ENCODE results near the gene NRARP.

The NRARP gene

GRCh38 chr9:137311171-137311985 is 9.3 kb upstream of the NRARP start:
- no peaks in the 10 kb centered on the region for H4K20me1 ChIP-seq (ENCODE audit: control insufficient read depth, insufficient read depth, low read depth, low read length)
- H3K27ac ChIP-seq (ENCODE audit: low read depth, low read length): no peak overlapping the region
- no peaks in the 10 kb centered on the region for H3K9me3 ChIP-seq (ENCODE audit: control insufficient read depth, insufficient read depth, low read length)
- H3F3A ChIP-seq (ENCODE audit: control insufficient read depth, insufficient read depth): no peaks in the 10 kb centered on the region
- H3K36me3 ChIP-seq (ENCODE audit: control insufficient read depth, low read length): no peaks in the 10 kb centered on the region
- no peak overlapping the region for H3K4me3 ChIP-seq (ENCODE audit: low read length)
- H3K4me1 ChIP-seq (ENCODE audit: control insufficient read depth, low read length): peaks cover 31% of the 10 kb centered on the region
- H3K9me2 ChIP-seq (replicated peaks; ENCODE audit: control insufficient read depth, low read length): no peaks in the 10 kb centered on the region
- peaks cover 13% of the 10 kb centered on the region for H3K27me3 ChIP-seq (ENCODE audit: control insufficient read depth, low read length)
- H3K4me2 ChIP-seq (ENCODE audit: low read length): no peak overlapping the region
- TF ChIP-seq CTCF (IDR thresholded peaks at IDR 0.05; ENCODE audit: low read depth, low read length, poor library complexity, severe bottlenecking) (no peak), EZH2phosphoT487 (IDR thresholded peaks at IDR 0.05; ENCODE audit: borderline replicate concordance, low read length) (no peak)
- H3K79me2 ChIP-seq (ENCODE audit: control insufficient read depth, low read length): no peaks in the 10 kb centered on the region

GRCh38 chr9:137310189-137311052 is 8.3 kb upstream of the NRARP start:
- Histone ChIP-seq H3K27me3 (ENCODE audit: control insufficient read depth, low read length) (peaks cover 20% of the 10 kb centered on the region), H3K27ac (ENCODE audit: low read depth, low read length) (no peak overlapping the region), H3K4me2 (ENCODE audit: low read length) (no peak overlapping the region), H3K4me3 (ENCODE audit: low read length) (no peak overlapping the region), H3K36me3 (ENCODE audit: control insufficient read depth, low read length) (no peaks in the 10 kb centered on the region), H3K4me1 (ENCODE audit: control insufficient read depth, low read length) (peaks cover 31% of the 10 kb centered on the region), H3K9me2 (replicated peaks; ENCODE audit: control insufficient read depth, low read length) (no peaks in the 10 kb centered on the region), H3F3A (ENCODE audit: control insufficient read depth, insufficient read depth) (no peaks in the 10 kb centered on the region), H3K9me3 (ENCODE audit: control insufficient read depth, insufficient read depth, low read length) (no peaks in the 10 kb centered on the region), H3K79me2 (ENCODE audit: control insufficient read depth, low read length) (no peaks in the 10 kb centered on the region), H4K20me1 (ENCODE audit: control insufficient read depth, insufficient read depth, low read depth, low read length) (no peaks in the 10 kb centered on the region)
- TF ChIP-seq CTCF (IDR thresholded peaks at IDR 0.05; ENCODE audit: low read depth, low read length, poor library complexity, severe bottlenecking) (no peak), EZH2phosphoT487 (IDR thresholded peaks at IDR 0.05; ENCODE audit: borderline replicate concordance, low read length) (no peak)

GRCh38 chr9:137309368-137310188 is 7.5 kb upstream of the NRARP start:
- Histone ChIP-seq H3F3A (ENCODE audit: control insufficient read depth, insufficient read depth) (no peaks in the 10 kb centered on the region), H3K9me2 (replicated peaks; ENCODE audit: control insufficient read depth, low read length) (no peaks in the 10 kb centered on the region), H3K4me1 (ENCODE audit: control insufficient read depth, low read length) (peaks cover 36% of the 10 kb centered on the region), H3K79me2 (ENCODE audit: control insufficient read depth, low read length) (no peaks in the 10 kb centered on the region), H3K27me3 (ENCODE audit: control insufficient read depth, low read length) (peaks cover 20% of the 10 kb centered on the region), H3K4me3 (ENCODE audit: low read length) (no peak overlapping the region), H4K20me1 (ENCODE audit: control insufficient read depth, insufficient read depth, low read depth, low read length) (no peaks in the 10 kb centered on the region), H3K27ac (ENCODE audit: low read depth, low read length) (no peak overlapping the region), H3K9me3 (ENCODE audit: control insufficient read depth, insufficient read depth, low read length) (no peaks in the 10 kb centered on the region), H3K36me3 (ENCODE audit: control insufficient read depth, low read length) (no peaks in the 10 kb centered on the region), H3K4me2 (ENCODE audit: low read length) (no peak overlapping the region)
- TF ChIP-seq EZH2phosphoT487 (IDR thresholded peaks at IDR 0.05; ENCODE audit: borderline replicate concordance, low read length) (no peak), CTCF (IDR thresholded peaks at IDR 0.05; ENCODE audit: low read depth, low read length, poor library complexity, severe bottlenecking) (no peak)
